HG03571 (cell line): ENCODE measurements around the gene DENND4C.
"Not testable (repeated sequence)": the region's sequence is repeated elsewhere in the genome, so short reads cannot be mapped to it uniquely, and the experiment has no call there.

Experiments
- ATAC-seq: cut with Tn5 transposase; IDR thresholded peaks from one replicate; pipeline ENCODE4 v1.9.1; 2021; ENCODE audit not compliant: unreplicated experiment

Gene DENND4C

GRCh38 chr9:19230355-19231125 lies at the start of gene DENND4C:
TSS of gene DENND4C (plus strand) at chr9:19230693. CDS start at chr9:19276175, 45,482 bp downstream.
- ATAC-seq = peak; percentile 75

- no peak for ATAC-seq
Observed at GRCh38 chr9:19180991-19181390, 49.5 kb upstream of the DENND4C start.

- ATAC-seq = no peak
Observed at GRCh38 chr9:19181561-19181960, 48.9 kb upstream of the DENND4C start.

GRCh38 chr9:19184144-19184917 lies 46.2 kb upstream of the DENND4C start:
- ATAC-seq = peak; percentile 99

GRCh38 chr9:19185191-19185590 lies 45.3 kb upstream of the DENND4C start:
- no peak for ATAC-seq

- no peak for ATAC-seq
Observed at GRCh38 chr9:19186232-19186631, 44.3 kb upstream of the DENND4C start.

- no peak for ATAC-seq
Observed at GRCh38 chr9:19188771-19189170, 41.7 kb upstream of the DENND4C start.

- ATAC-seq = no peak
Observed at GRCh38 chr9:19192202-19193028, 38.1 kb upstream of the DENND4C start.

- ATAC-seq = no peak
Observed at GRCh38 chr9:19193029-19193324, 37.5 kb upstream of the DENND4C start.

- not testable (repeated sequence) for ATAC-seq
Observed at GRCh38 chr9:19193358-19193973, 37.0 kb upstream of the DENND4C start.

- no peak for ATAC-seq
Observed at GRCh38 chr9:19198406-19198805, 32.1 kb upstream of the DENND4C start.

- ATAC-seq = no peak
Observed at GRCh38 chr9:19199012-19199411, 31.5 kb upstream of the DENND4C start.

- ATAC-seq = no peak
Observed at GRCh38 chr9:19200229-19200628, 30.3 kb upstream of the DENND4C start.

GRCh38 chr9:19201899-19202891 lies 28.3 kb upstream of the DENND4C start:
- no peak for ATAC-seq

GRCh38 chr9:19203058-19203457 lies 27.4 kb upstream of the DENND4C start:
- ATAC-seq = no peak

GRCh38 chr9:19208653-19209052 lies 21.8 kb upstream of the DENND4C start:
- no peak for ATAC-seq

GRCh38 chr9:19209188-19209587 lies 21.3 kb upstream of the DENND4C start:
- no peak for ATAC-seq

- no peak for ATAC-seq
Observed at GRCh38 chr9:19213823-19214222, 16.7 kb upstream of the DENND4C start.

- ATAC-seq = no peak
Observed at GRCh38 chr9:19216466-19216865, 14.0 kb upstream of the DENND4C start.

- ATAC-seq = no peak
Observed at GRCh38 chr9:19221326-19221725, 9.2 kb upstream of the DENND4C start.
